HepG2 (cell line): ENCODE measurements around the gene LATS1. TPM values are rescaled to one million over a fixed set of nuclear protein-coding genes. Genes with fewer than 3 reads are reported as not detected.
A peak's percentile ranks its signal among the peaks of the same experiment; 100 is the strongest.

Source experiments
- ATF6 ChIP-seq: sonication (generic); formaldehyde crosslinking; conservative IDR thresholded peaks from 2 replicates; pipeline ENCODE4 v1.4.0; 2020; ENCODE audit warnings: missing genetic modification reagents
- ATF7 ChIP-seq, 2 experiments: fragments of 450-650 bp in 1 of 2; sonication (generic) in 1 of 2; formaldehyde crosslinking in 1 of 2; IDR thresholded peaks; 2 replicates each; pipeline versions ENCODE4 v1.4.0 to v1.6.1; 2016 to 2020; ENCODE audit warnings: antibody characterized with exemption in 1 of 2, mild to moderate bottlenecking in 1 of 2, missing genetic modification reagents in 1 of 2
- FOSL1 ChIP-seq: sonication (generic); formaldehyde crosslinking; IDR thresholded peaks from 2 replicates; pipeline ENCODE4 v1.9.0; 2021; ENCODE audit warnings: missing genetic modification reagents, borderline replicate concordance
- FOSL2 ChIP-seq: sonication (generic); formaldehyde crosslinking; IDR thresholded peaks from 2 replicates; pipeline ENCODE4 v1.4.0; 2020; ENCODE audit warnings: missing genetic modification reagents
- HMGA1 ChIP-seq: sonication (generic); formaldehyde crosslinking; conservative IDR thresholded peaks from 2 replicates; pipeline ENCODE4 v1.4.0; 2020; ENCODE audit warnings: missing genetic modification reagents
- ISL2 ChIP-seq: sonication (generic); formaldehyde crosslinking; IDR thresholded peaks from 2 replicates; pipeline ENCODE4 v1.5.0; 2020; ENCODE audit warnings: missing genetic modification reagents
- KLF15 ChIP-seq: sonication (generic); formaldehyde crosslinking; IDR thresholded peaks from 2 replicates; pipeline ENCODE4 v1.8.1; 2023; ENCODE audit warnings: borderline replicate concordance, mild to moderate bottlenecking, inconsistent platforms, missing genetic modification reagents, mixed read lengths
- MBNL3 ChIP-seq: fragments of 250-450 bp; sonication (Bioruptor Pico); conservative IDR thresholded peaks from 2 replicates; pipeline ENCODE4 v1.8.0; 2022; ENCODE audit warnings: mild to moderate bottlenecking, inconsistent platforms
- MTERF4 ChIP-seq: sonication (generic); formaldehyde crosslinking; IDR thresholded peaks from 2 replicates; pipeline ENCODE4 v1.8.0; 2023; ENCODE audit warnings: mild to moderate bottlenecking, missing genetic modification reagents
- NFE2L1 ChIP-seq: sonication (generic); formaldehyde crosslinking; IDR thresholded peaks from 2 replicates; pipeline ENCODE4 v1.4.0; 2020; ENCODE audit warnings: missing genetic modification reagents, mild to moderate bottlenecking, borderline replicate concordance
- PATZ1 ChIP-seq: sonication (generic); formaldehyde crosslinking; IDR thresholded peaks from 2 replicates; pipeline ENCODE4 v1.4.0; 2020; ENCODE audit warnings: missing genetic modification reagents
- SMARCE1 ChIP-seq: fragments of 450-650 bp; IDR thresholded peaks from 2 replicates; pipeline ENCODE4 v1.6.1; 2017; ENCODE audit warnings: borderline replicate concordance
- ZNF101 ChIP-seq: sonication (generic); formaldehyde crosslinking; IDR thresholded peaks from 2 replicates; pipeline ENCODE4 v1.4.0; 2020; ENCODE audit warnings: mild to moderate bottlenecking, low read depth, missing genetic modification reagents, borderline replicate concordance
- ZNF512B ChIP-seq: sonication (generic); formaldehyde crosslinking; IDR thresholded peaks from 2 replicates; pipeline ENCODE4 v1.5.1; 2020; ENCODE audit warnings: missing genetic modification reagents, mild to moderate bottlenecking, borderline replicate concordance
- ZNF709 ChIP-seq: sonication (generic); formaldehyde crosslinking; IDR thresholded peaks from 2 replicates; pipeline ENCODE4 v1.5.0; 2020; ENCODE audit warnings: mild to moderate bottlenecking, missing genetic modification reagents
- ZNF749 ChIP-seq: sonication (generic); formaldehyde crosslinking; IDR thresholded peaks from 2 replicates; pipeline ENCODE4 v1.8.0; 2022; ENCODE audit warnings: mild to moderate bottlenecking, missing genetic modification reagents, moderate library complexity, borderline replicate concordance
- ZSCAN20 ChIP-seq: sonication (generic); formaldehyde crosslinking; IDR thresholded peaks from 2 replicates; pipeline ENCODE4 v1.4.0; 2020; ENCODE audit warnings: missing genetic modification reagents, mild to moderate bottlenecking, borderline replicate concordance
- ZUFSP ChIP-seq: sonication (generic); formaldehyde crosslinking; IDR thresholded peaks from 2 replicates; pipeline ENCODE4 v1.9.0; 2021; ENCODE audit warnings: missing genetic modification reagents, mild to moderate bottlenecking, borderline replicate concordance
- polyA plus RNA-seq, 8 experiments: library from polyadenylated mRNA; depleted of rRNA in 3 of 8; stranded (reverse) in 7 of 8; unstranded in 1 of 8; fragments of >200 nt; fragmentation: Illumina TruSeq in 4 of 8; extraction: Trizol in 4 of 8; gene quantifications; 2 replicates each; pipeline versions ENCODE4 v1.2.1 to v1.2.3, GENCODE V29; 2011 to 2016; ENCODE audit warnings: low read depth in 4 of 8, missing spikeins in 1 of 8, mixed read lengths in 1 of 8; ENCODE audit not compliant: insufficient read depth in 1 of 8
- total RNA-seq, 5 experiments: library from RNA; depleted of rRNA; stranded (reverse); fragments of >200 nt; fragmentation: Illumina TruSeq; extraction: Trizol; gene quantifications; 2 replicates each; pipeline ENCODE4 v1.2.3, GENCODE V29; 2016; ENCODE audit warnings: low read depth in 1 of 5

LATS1 gene
- total and polyA plus RNA-seq, 2 of the 13 experiments (the other 11 are each of a cell fraction or from before 2014, with no cell fraction given): 9.9 to 12.6 TPM

GRCh38 chr6:149746147-149746946 lies 28.4 kb upstream of the LATS1 start, which contains the start of gene NUP43 (continued):
- TF ChIP-seq ATF7 (IDR thresholded peaks at IDR 0.05) (no peak), ATF7 (CRISPR knock-in tag; IDR thresholded peaks at IDR 0.05) (no peak; the same call in 1 of the 2 replicates), MBNL3 (CRISPR knock-in tag) (no peak), SMARCE1 (no peak), HMGA1 (CRISPR knock-in tag) (no peak), PATZ1 (CRISPR knock-in tag) (peak; percentile 70), ZNF512B (CRISPR knock-in tag) (no peak), NFE2L1 (CRISPR knock-in tag) (no peak), ZNF749 (CRISPR knock-in tag) (peak; percentile 89), ZNF101 (CRISPR knock-in tag) (no peak; the same call in 1 of the 2 replicates), ZSCAN20 (CRISPR knock-in tag) (no peak), FOSL2 (CRISPR knock-in tag) (peak; percentile 71), ZUFSP (no peak), ATF6 (CRISPR knock-in tag) (0 out of 2 replicates have a peak, but pooled peaks have one; percentile 11), ZNF709 (peak; percentile 84), KLF15 (CRISPR knock-in tag) (0 out of 2 replicates have a peak, but pooled peaks have one; percentile 84), ISL2 (no peak), FOSL1 (CRISPR knock-in tag) (no peak), MTERF4 (CRISPR knock-in tag) (peak; percentile 80)
